SK-N-SH (cell line): ENCODE measurements around the gene MRPL21. TPM values are rescaled to one million over a fixed set of nuclear protein-coding genes. Genes with fewer than 3 reads are reported as not detected.

Experiments used
- CHD2 ChIP-seq: fragments of 150-350 bp; IDR thresholded peaks from 2 replicates; pipeline ENCODE4 v1.6.1; 2018; ENCODE audit warnings: low read length; ENCODE audit not compliant: partially characterized antibody
- CTCF ChIP-seq: fragments of 200-600 bp; sonication (generic); IDR thresholded peaks from 2 replicates; pipeline ENCODE4 v1.6.1; 2017; ENCODE audit warnings: antibody characterized with exemption, mild to moderate bottlenecking, moderate library complexity
- ELF1 ChIP-seq: IDR thresholded peaks from 2 replicates; pipeline ENCODE4 v1.4.0; 2012
- EZH2phosphoT487 ChIP-seq: fragments of 200-600 bp; sonication (generic); IDR thresholded peaks from 2 replicates; pipeline ENCODE4 v1.6.1; 2017; ENCODE audit warnings: low read depth, mixed run types, mild to moderate bottlenecking, antibody characterized with exemption, moderate library complexity, borderline replicate concordance
- FOSL2 ChIP-seq: IDR thresholded peaks from 2 replicates; pipeline ENCODE4 v1.4.0; 2012; ENCODE audit warnings: low read depth, mild to moderate bottlenecking, moderate library complexity, borderline replicate concordance
- FOXJ3 ChIP-seq: sonication (generic); formaldehyde crosslinking; IDR thresholded peaks from 2 replicates; pipeline ENCODE4 v1.5.1; 2020; ENCODE audit warnings: mild to moderate bottlenecking, missing genetic modification reagents
- FOXM1 ChIP-seq: IDR thresholded peaks from 2 replicates; pipeline ENCODE4 v1.4.0; 2012; ENCODE audit warnings: low read depth, mild to moderate bottlenecking
- GATA2 ChIP-seq: sonication (generic); formaldehyde crosslinking; IDR thresholded peaks from 2 replicates; pipeline ENCODE4 v1.5.0; 2020; ENCODE audit warnings: mild to moderate bottlenecking, missing genetic modification reagents
- JUND ChIP-seq: IDR thresholded peaks from 2 replicates; pipeline ENCODE4 v1.4.0; 2012
- MAX ChIP-seq: IDR thresholded peaks from 2 replicates; pipeline ENCODE4 v1.4.0; 2012; ENCODE audit warnings: low read depth
- NFIC ChIP-seq: IDR thresholded peaks from 2 replicates; pipeline ENCODE4 v1.4.0; 2012; ENCODE audit warnings: borderline replicate concordance
- NRF1 ChIP-seq: IDR thresholded peaks from 2 replicates; pipeline ENCODE4 v1.6.1; 2012; ENCODE audit warnings: low read depth, mild to moderate bottlenecking, low read length
- POLR2AphosphoS5 ChIP-seq: IDR thresholded peaks from 2 replicates; pipeline ENCODE4 v1.6.1; 2012; ENCODE audit warnings: low read depth, low read length
- RAD21 ChIP-seq: IDR thresholded peaks from 2 replicates; pipeline ENCODE4 v1.6.1; 2012; ENCODE audit warnings: mild to moderate bottlenecking, low read length
- RCOR1 ChIP-seq: fragments of 150-350 bp; IDR thresholded peaks from 2 replicates; pipeline ENCODE4 v1.6.1; 2017; ENCODE audit warnings: antibody characterized with exemption, low read length
- RFX5 ChIP-seq: IDR thresholded peaks from 2 replicates; pipeline ENCODE4 v1.6.1; 2012; ENCODE audit warnings: mild to moderate bottlenecking, improper control_type of control experiment, low read length
- RXRA ChIP-seq: IDR thresholded peaks from 2 replicates; pipeline ENCODE4 v1.4.0; 2012; ENCODE audit warnings: low read depth, mild to moderate bottlenecking, borderline replicate concordance
- SIN3A ChIP-seq: IDR thresholded peaks from 2 replicates; pipeline ENCODE4 v1.6.1; 2012; ENCODE audit warnings: low read depth, mild to moderate bottlenecking, low read length, moderate library complexity, borderline replicate concordance
- TAF1 ChIP-seq: IDR thresholded peaks from 2 replicates; pipeline ENCODE4 v1.6.1; 2012; ENCODE audit warnings: low read depth, mild to moderate bottlenecking, low read length, moderate library complexity, borderline replicate concordance
- TCF12 ChIP-seq: IDR thresholded peaks from 2 replicates; pipeline ENCODE4 v1.4.0; 2012
- TEAD4 ChIP-seq: IDR thresholded peaks from 2 replicates; pipeline ENCODE4 v1.4.0; 2012; ENCODE audit warnings: mild to moderate bottlenecking, borderline replicate concordance; ENCODE audit not compliant: insufficient read depth
- USF1 ChIP-seq: IDR thresholded peaks from 2 replicates; pipeline ENCODE4 v1.4.0; 2012; ENCODE audit warnings: low read depth, borderline replicate concordance
- USF2 ChIP-seq: fragments of 150-350 bp; IDR thresholded peaks from 2 replicates; pipeline ENCODE4 v1.6.1; 2017; ENCODE audit warnings: antibody characterized with exemption, low read length, low read depth, borderline replicate concordance
- polyA plus RNA-seq, 3 experiments: library from polyadenylated mRNA; depleted of rRNA; stranded (reverse); fragments of >200 nt; gene quantifications; 2 replicates each; pipeline ENCODE4 v1.2.3, GENCODE V29; 2012
- TF ChIP-seq, protein P1 (sequence below): IDR thresholded peaks from 2 replicates; pipeline ENCODE4 v1.6.1; 2012; ENCODE audit warnings: mild to moderate bottlenecking, low read depth, low read length, moderate library complexity

Gene MRPL21
- polyA plus RNA-seq, 1 of the 3 experiments (the other 2 are of a cell fraction), result 125 TPM

- TF ChIP-seq FOXJ3 (CRISPR knock-in tag), result peak; percentile 82
- TF ChIP-seq POLR2AphosphoS5, result no peak
- TF ChIP-seq SIN3A, result peak; percentile 54; the same call in 1 of the 2 replicates
- TF ChIP-seq, protein P1, sequence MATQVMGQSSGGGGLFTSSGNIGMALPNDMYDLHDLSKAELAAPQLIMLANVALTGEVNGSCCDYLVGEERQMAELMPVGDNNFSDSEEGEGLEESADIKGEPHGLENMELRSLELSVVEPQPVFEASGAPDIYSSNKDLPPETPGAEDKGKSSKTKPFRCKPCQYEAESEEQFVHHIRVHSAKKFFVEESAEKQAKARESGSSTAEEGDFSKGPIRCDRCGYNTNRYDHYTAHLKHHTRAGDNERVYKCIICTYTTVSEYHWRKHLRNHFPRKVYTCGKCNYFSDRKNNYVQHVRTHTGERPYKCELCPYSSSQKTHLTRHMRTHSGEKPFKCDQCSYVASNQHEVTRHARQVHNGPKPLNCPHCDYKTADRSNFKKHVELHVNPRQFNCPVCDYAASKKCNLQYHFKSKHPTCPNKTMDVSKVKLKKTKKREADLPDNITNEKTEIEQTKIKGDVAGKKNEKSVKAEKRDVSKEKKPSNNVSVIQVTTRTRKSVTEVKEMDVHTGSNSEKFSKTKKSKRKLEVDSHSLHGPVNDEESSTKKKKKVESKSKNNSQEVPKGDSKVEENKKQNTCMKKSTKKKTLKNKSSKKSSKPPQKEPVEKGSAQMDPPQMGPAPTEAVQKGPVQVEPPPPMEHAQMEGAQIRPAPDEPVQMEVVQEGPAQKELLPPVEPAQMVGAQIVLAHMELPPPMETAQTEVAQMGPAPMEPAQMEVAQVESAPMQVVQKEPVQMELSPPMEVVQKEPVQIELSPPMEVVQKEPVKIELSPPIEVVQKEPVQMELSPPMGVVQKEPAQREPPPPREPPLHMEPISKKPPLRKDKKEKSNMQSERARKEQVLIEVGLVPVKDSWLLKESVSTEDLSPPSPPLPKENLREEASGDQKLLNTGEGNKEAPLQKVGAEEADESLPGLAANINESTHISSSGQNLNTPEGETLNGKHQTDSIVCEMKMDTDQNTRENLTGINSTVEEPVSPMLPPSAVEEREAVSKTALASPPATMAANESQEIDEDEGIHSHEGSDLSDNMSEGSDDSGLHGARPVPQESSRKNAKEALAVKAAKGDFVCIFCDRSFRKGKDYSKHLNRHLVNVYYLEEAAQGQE, result no peak
- no peak for TF ChIP-seq NRF1
- no peak for TF ChIP-seq FOXM1
- no peak for TF ChIP-seq RFX5
- peak; percentile 56; the same call in 1 of the 2 replicates for TF ChIP-seq MAX
- TF ChIP-seq JUND, result no peak
- 0 out of 2 replicates have a peak, but pooled peaks have one; percentile 30 for TF ChIP-seq ELF1
- no peak; the same call in 1 of the 2 replicates for TF ChIP-seq CTCF
- no peak for TF ChIP-seq FOSL2
- peak; percentile 75 for TF ChIP-seq TCF12
- peak; percentile 41 for TF ChIP-seq RAD21
- no peak for TF ChIP-seq TAF1
- TF ChIP-seq USF2, result no peak
- no peak for TF ChIP-seq TEAD4
- no peak for TF ChIP-seq USF1
- peak; percentile 50 for TF ChIP-seq CHD2
- no peak; the same call in 1 of the 2 replicates for TF ChIP-seq GATA2 (CRISPR knock-in tag)
- TF ChIP-seq NFIC, result peak; percentile 81
- TF ChIP-seq RCOR1, result peak; percentile 88
- no peak for TF ChIP-seq EZH2phosphoT487
- no peak for TF ChIP-seq RXRA
These were observed 13.0 kb downstream of the MRPL21 start (continued) for GRCh38 chr11:68890490-68891231.
